ENCODE measurements around the gene CDC42SE2.
"Not testable (repeated sequence)": the region's sequence is repeated elsewhere in the genome, so short reads cannot be mapped to it uniquely, and the experiment has no call there.

Gene CDC42SE2

DNA sequence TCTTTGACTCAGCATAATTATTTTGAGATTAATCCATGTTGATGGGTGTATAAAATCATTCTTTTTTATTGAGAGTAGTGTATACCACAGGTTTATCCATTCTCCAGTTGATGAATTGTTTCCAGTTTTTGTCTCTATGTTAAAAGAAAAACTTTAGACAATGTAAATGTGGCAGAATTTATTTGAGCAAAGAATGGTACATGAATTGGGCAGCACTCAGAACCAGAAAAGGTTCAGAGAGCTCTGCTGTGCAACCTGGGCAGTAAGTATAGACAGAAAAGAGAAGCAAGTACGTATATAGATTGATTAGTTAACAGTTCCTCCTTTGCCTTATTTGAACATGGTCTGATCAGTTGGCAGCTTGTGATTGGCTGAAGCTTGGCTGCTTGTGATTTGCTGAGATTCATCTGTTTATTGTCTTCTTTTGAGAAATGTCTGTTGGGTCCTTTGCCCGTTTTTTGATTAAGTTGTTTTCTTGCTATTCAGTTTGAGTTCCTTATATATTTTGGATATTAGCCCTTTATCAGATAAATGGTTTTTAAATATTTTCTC, 41.4 kb downstream of the CDC42SE2 start:
- H3K4me3 ChIP-seq (ENCODE audit: low read length) = no peak overlapping the region
- no peak for TF ChIP-seq ZNF274 (IDR thresholded peaks at IDR 0.05; ENCODE audit: low read depth, low read length)

- H3K4me3 ChIP-seq (ENCODE audit: low read length) = no peak overlapping the region
- no peak for TF ChIP-seq ZNF274 (IDR thresholded peaks at IDR 0.05; ENCODE audit: low read depth, low read length)
Measured at GRCh38 chr5:131305906-131306305, 42.1 kb downstream of the CDC42SE2 start.

DNA sequence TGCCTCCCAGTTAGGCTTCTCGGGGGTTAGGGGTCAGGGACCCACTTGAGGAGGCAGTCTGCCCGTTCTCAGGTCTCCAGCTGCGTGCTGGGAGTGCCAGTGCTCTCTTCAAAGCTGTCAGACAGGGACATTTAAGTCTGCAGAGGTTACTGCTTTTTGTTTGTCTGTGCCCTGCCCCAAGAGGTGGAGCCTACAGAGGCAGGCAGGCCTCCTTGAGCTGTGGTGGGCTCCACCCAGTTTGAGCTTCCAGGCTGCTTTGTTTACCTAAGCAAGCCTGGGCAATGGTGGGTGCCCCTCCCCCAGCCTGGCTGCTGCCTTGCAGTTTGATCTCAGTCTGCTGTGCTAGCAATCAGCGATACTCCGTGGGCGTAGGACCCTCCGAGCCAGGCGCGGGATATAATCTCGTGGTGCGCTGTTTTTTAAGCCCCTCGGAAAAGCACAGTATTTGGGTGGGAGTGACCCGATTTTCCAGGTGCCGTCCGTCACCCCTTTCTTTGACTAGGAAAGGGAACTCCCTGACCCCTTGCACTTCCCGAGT, 48.5 kb downstream of the CDC42SE2 start:
- H3K4me3 ChIP-seq (ENCODE audit: low read length) = not testable (repeated sequence)

DNA sequence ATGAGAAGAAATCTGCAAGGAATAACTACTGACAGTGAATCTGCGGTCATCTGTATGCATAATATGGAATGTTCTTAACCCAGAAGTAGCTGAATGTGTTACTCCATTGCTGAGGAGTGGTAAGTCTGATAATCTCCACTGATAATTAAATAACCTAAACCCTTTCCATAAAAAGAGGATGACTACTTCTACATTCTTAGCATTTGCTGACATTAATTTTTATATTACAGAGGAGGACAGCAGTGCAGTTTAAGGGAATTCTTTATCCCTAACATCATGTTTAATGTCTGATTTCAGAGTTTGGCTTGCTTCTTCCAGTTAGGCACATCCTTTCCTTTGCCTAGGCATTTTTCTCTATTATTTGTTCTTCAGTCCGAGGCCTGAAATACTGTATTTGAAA, 52.2 kb downstream of the CDC42SE2 start:
- TF ChIP-seq ZNF274 (IDR thresholded peaks at IDR 0.05; ENCODE audit: low read depth, low read length) = no peak
- H3K4me3 ChIP-seq (ENCODE audit: low read length) = no peak overlapping the region

DNA sequence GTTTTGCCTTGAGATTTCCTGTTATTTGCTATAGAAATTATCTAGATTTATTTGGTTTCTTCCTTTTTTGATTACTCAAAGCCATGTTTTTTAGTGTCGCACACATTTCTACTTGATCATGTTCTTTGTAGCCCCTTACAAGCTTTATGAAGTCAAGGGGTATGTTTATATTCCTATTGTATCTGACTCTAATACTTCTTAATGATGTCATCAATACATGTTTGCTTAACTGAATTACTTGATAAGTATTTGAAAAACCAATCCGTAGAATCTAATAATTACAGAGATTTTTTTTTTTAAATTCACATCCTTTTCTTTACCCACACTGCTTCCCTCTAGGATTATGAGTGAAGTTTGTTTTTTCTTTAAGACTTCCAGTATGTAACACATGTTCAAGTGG, 53.0 kb downstream of the CDC42SE2 start:
- no peak for TF ChIP-seq ZNF274 (IDR thresholded peaks at IDR 0.05; ENCODE audit: low read depth, low read length)
- no peak overlapping the region for H3K4me3 ChIP-seq (ENCODE audit: low read length)

- no peak for TF ChIP-seq ZNF274 (IDR thresholded peaks at IDR 0.05; ENCODE audit: low read depth, low read length)
- H3K4me3 ChIP-seq (ENCODE audit: low read length) = no peak overlapping the region
Measured at GRCh38 chr5:131318455-131318854, 54.6 kb downstream of the CDC42SE2 start.

DNA sequence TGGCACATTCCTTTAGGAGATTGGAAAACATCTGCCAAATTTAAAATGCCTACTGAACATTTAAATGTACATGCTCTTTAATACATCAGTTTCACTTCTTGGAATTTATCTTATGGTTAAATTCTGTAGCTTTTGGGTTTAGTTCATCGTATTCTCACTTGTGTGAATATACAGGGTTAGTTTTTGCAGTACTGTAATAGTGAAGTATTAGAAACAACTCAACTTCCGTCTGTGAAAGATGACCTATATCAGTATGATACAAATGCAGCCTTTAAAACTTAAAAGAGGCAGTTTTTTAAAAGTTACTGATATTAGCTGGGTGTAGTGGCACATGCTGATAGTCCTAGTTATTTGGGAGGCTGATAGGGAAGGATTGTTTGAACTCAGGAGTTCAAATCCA, 57.2 kb downstream of the CDC42SE2 start:
- TF ChIP-seq ZNF274 (IDR thresholded peaks at IDR 0.05; ENCODE audit: low read depth, low read length) = no peak

DNA sequence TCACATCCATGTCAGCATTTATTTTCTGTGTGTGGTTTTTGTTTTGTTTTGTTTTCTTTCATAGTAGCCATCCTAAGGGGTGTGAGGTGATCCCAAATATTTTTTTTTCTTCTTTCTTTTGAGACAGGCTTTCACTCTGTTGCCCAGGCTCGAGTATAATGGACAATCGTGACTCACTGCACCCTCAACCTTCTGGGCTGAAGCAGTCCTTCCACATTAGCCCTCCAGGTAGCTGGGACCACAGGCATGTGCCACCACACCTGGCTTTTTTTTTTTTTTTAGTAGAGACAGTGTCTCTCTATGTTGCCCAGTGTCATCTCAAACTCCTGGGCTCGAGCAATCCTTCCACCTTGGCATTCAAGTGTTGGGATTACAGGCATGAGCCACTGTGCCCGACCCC, 59.1 kb downstream of the CDC42SE2 start:
- H3K4me3 ChIP-seq (ENCODE audit: low read length) = no peak overlapping the region

More for the DNA sequence above, 57.2 kb downstream of the CDC42SE2 start:
- no peak overlapping the region for H3K4me3 ChIP-seq (ENCODE audit: low read length)

DNA sequence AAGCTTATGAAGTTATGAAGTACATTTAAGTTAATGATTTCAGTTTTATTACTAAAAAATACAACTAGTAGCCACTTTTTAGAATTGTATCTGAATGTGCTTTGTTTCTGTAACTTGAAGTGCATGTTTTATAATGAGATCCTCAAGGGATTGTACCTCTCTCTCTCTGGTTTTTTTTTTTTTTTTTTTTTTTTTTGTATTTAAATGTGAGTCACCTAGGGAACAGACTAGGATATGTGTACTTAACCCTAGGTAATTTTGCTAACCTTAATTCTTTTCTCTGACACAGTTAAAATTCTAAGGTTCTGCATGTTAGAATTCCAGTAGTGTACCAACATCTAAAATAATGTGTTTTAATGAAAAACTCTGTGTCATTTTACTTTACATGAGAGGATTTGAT, 59.5 kb downstream of the CDC42SE2 start:
- TF ChIP-seq ZNF274 (IDR thresholded peaks at IDR 0.05; ENCODE audit: low read depth, low read length) = no peak
- H3K4me3 ChIP-seq (ENCODE audit: low read length) = no peak overlapping the region

More for the DNA sequence above, 59.1 kb downstream of the CDC42SE2 start:
- no peak for TF ChIP-seq ZNF274 (IDR thresholded peaks at IDR 0.05; ENCODE audit: low read depth, low read length)

- TF ChIP-seq ZNF274 (IDR thresholded peaks at IDR 0.05; ENCODE audit: low read depth, low read length) = no peak
- H3K4me3 ChIP-seq (ENCODE audit: low read length) = no peak overlapping the region
Measured at GRCh38 chr5:131324303-131324702, 60.5 kb downstream of the CDC42SE2 start.

- TF ChIP-seq ZNF274 (IDR thresholded peaks at IDR 0.05; ENCODE audit: low read depth, low read length) = no peak
- no peak overlapping the region for H3K4me3 ChIP-seq (ENCODE audit: low read length)
Measured at GRCh38 chr5:131328536-131329285, 64.9 kb downstream of the CDC42SE2 start.

DNA sequence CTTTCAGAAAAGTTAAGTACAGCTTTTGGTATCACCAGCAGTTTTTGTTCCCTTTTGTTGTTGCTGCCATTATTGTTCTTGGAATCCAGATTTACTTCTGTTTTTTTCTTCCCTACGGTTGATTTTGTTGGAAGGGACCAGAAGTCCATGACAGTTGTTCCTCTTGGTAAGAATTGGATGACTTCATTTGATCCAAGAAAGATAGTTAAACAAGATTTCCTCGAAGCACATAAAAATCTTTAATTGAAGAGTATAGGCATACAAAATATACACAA, 65.4 kb downstream of the CDC42SE2 start:
- H3K4me3 ChIP-seq (ENCODE audit: low read length) = no peak overlapping the region
- TF ChIP-seq ZNF274 (IDR thresholded peaks at IDR 0.05; ENCODE audit: low read depth, low read length) = no peak

- no peak overlapping the region for H3K4me3 ChIP-seq (ENCODE audit: low read length)
- no peak for TF ChIP-seq ZNF274 (IDR thresholded peaks at IDR 0.05; ENCODE audit: low read depth, low read length)
Measured at GRCh38 chr5:131330031-131330430, 66.2 kb downstream of the CDC42SE2 start.

DNA sequence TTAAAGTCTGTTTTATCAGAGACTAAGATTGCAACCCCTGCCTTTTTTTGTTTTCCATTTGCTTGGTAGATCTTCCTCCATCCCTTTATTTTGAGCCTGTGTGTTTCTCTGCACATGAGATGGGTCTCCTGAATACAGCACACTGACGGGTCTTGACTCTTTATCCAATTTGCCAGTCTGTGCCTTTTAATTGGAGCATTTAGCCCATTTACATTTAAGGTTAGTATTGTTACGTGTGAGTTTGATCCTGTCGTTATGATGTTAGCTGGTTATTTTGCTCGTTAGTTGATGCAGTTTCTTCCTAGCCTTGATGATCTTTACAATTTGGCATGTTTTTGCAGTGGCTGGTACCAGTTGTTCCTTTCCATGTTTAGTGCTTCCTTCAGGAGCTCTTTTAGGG, 71.9 kb downstream of the CDC42SE2 start:
- H3K4me3 ChIP-seq (ENCODE audit: low read length) = not testable (repeated sequence)

DNA sequence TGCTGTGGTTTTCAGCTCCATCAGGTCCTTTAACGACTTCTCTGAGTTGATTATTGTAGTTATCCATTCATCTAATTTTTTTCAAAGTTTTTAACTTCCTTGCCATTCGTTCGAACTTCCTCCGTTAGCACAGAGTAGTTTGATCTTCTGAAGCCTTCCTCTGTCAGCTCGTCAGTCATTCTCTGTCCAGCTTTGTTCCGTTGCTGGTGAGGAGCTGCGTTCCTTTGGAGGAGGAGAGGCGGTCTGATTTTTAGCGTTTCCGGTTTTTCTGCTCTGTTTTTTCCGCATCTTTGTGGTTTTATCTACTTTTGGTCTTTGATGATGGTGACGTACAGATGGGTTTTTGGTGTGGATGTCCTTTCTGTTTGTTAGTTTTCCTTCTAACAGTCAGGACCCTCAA, 72.9 kb downstream of the CDC42SE2 start:
- not testable (repeated sequence) for H3K4me3 ChIP-seq (ENCODE audit: low read length)

GRCh38 chr5:131337240-131338050, 73.6 kb downstream of the CDC42SE2 start:
- not testable (repeated sequence) for H3K4me3 ChIP-seq (ENCODE audit: low read length)

Measured in GM08714 (cell line).